Ecto neural progenitor cell (in vitro differentiated cells): ENCODE results near the gene NPFFR1.

ENCODE experiments used
- DNase-seq: peaks from one replicate; pipeline ENCODE4 v3.0.0-alpha.2; 2018; ENCODE audit warnings: low spot score

Gene NPFFR1

DNA sequence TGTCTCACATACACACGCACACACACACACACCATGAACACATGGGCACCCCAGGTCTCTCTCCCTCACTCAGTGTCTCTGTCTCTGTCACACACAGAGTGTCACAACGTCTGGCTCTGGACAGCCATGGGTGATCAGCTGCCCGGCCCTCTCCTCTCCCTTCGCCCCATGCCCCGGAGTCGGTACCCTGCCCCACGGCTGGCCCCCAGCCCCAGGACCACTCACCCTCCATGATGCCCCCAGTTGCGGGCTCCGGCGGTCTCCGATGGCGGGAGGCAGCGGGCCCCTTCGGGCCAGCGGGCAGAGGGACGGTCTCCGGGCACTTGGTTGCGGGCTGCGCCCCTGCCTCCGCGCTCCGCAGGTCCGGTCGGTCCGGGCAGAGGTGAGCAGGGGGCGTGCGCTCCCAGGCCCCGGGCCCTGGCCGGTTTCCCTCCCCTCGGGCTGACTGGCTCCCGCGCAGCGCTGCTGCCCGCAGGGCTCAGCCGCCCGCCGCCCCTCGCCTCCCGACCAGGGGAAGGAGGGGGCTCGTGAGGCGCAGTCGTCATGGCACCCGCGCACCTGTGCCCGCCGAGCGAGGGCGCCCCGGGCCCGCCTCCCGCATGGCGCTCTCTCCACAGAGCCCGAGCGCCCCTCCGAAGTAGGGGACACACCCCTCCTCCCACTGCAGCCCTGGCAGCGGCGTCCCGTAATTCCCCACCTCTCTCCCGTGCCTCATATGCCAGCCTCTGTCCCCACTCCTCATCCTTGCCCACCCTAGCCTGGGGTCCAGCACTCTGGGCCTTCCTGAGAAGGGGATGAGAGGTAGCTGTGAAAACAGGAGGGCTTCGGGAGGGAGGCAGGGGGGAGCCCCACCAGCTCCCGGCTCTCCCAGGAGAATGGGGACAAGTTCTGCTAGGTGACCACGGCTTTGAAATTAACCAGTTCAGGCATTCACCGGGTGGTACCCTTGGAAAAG lies at the start of gene NPFFR1:
NPFFR1 (minus strand) TSS at position 560 of the 955 bp plus-strand sequence; CDS start at position 232, 328 bp downstream.
- DNase-seq: peak; percentile 62

- no peak for DNase-seq
Observed at GRCh38 chr10:70333268-70333667, 49.5 kb upstream of the NPFFR1 start.

DNA sequence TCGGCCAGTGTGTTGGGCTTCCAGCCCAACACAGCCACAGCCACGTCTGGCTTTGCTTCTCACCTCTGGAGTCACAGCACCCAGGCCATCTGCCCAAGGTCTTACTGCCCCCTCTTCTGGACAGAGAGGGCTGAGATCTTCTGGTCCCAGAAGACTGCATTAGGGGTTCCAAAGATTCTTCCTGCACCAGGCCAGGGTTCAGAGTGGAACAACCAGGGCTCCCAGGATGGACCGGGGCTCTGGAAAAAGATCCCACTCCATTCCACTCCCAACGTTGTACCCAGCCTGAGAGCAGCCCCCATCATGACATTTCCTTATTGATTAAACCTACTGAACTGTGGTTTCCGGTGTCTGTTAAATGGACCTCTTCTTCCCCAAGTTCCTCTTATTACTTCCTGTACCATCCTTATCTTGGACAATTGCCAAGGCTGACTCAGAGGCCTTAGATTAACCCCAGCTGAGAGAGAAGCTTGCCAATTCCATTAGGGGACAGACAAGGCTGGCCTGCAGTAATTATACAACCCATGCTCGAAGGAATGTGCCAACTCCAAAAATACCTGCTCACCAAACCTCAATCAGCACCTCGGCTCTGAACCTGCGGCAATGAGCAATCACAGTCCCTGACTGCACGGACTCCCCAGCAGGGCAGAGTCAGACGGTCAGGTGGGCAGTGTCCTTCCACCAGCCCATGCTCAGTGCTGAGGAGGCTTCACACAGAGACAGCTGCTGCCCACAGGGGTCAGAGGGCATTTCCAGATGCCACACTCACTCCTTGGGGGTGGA lies 47.9 kb upstream of the NPFFR1 start:
- DNase-seq: no peak

GRCh38 chr10:70331160-70331485 lies 47.3 kb upstream of the NPFFR1 start:
- DNase-seq: no peak

GRCh38 chr10:70330671-70331070 lies 46.9 kb upstream of the NPFFR1 start:
- no peak for DNase-seq

DNA sequence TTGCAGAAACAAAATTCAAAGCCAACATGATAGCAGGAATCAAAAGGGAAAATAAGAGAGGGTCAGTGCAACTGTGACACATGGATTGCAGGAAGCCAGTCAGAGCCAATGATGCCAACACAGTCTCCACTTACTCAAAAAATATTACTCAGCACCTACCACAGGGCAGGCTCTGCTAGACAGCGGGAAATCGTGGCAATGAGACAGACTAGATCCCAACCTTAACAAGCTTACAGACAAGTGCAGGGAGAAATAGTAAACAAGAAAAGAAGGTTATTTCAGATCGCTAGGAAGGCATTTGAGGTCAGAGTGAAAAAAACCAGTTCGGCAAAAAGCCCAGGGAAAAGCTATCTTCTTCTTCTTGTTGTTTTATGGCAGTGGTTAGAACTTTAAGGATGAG lies 45.2 kb upstream of the NPFFR1 start:
- no peak for DNase-seq

GRCh38 chr10:70328018-70328417 lies 44.2 kb upstream of the NPFFR1 start:
- DNase-seq: no peak

- DNase-seq: no peak
Observed at GRCh38 chr10:70324951-70325781, 41.4 kb upstream of the NPFFR1 start.

- no peak for DNase-seq
Observed at GRCh38 chr10:70324339-70324861, 40.6 kb upstream of the NPFFR1 start.

DNA sequence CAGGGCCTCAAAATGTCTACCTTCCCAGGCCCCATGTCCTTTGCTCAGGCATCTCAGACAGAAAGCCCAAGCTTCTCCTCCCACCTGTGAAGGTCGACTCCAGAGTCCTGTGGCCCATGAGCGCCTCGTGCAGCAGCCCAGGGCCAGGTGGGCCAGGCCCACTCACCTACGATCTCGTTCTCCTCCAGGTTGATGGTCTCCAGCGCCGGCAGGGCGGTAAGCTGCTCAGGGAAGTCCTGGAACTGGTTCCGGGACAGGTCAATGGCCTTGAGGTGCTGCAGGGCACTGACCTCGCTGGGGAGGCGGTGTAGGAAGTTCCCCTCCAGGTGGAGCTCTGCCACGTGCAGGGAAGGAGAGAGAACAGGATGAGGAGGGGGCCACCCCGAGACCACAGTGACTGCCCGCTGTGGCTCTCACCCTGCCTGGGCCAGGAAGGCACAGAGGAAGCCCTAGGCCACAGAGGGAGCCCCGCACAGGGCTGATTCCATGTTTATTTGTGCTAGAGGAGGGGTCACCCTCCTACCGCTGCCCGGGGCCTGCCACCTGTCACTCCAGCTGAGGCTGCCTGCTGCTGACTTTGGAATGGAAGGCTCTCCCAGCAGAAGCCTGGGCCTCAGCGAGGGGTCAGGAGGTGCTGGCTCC lies 40.0 kb upstream of the NPFFR1 start:
- DNase-seq: no peak

DNA sequence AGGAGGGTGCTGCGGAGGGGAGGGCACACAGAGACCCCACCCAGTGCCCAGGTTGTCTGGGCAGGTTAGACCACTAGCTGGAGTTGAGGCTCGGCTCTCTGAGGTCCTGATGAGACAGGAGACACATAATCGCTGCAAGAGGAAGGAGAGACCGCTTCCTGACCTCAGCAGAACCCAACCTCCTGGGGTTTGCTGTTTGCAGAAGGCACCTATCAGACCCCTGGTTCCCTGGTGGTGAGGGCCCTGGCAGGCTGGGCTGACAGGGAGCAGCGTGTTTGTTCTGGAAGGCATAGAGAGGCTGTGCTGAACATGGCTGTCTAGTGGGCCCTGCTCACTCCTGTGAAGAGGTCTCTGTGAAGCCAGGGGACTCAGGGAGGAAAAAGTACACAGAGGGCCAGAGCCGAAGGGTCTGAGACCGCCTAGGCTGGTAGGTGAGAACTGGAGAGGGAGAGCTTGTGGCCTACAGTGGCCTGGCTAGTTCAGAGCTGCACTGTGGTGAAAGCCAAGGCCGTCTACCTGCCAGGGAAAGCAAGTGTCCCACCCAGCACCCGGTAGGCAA lies 39.4 kb upstream of the NPFFR1 start:
- DNase-seq: no peak

DNA sequence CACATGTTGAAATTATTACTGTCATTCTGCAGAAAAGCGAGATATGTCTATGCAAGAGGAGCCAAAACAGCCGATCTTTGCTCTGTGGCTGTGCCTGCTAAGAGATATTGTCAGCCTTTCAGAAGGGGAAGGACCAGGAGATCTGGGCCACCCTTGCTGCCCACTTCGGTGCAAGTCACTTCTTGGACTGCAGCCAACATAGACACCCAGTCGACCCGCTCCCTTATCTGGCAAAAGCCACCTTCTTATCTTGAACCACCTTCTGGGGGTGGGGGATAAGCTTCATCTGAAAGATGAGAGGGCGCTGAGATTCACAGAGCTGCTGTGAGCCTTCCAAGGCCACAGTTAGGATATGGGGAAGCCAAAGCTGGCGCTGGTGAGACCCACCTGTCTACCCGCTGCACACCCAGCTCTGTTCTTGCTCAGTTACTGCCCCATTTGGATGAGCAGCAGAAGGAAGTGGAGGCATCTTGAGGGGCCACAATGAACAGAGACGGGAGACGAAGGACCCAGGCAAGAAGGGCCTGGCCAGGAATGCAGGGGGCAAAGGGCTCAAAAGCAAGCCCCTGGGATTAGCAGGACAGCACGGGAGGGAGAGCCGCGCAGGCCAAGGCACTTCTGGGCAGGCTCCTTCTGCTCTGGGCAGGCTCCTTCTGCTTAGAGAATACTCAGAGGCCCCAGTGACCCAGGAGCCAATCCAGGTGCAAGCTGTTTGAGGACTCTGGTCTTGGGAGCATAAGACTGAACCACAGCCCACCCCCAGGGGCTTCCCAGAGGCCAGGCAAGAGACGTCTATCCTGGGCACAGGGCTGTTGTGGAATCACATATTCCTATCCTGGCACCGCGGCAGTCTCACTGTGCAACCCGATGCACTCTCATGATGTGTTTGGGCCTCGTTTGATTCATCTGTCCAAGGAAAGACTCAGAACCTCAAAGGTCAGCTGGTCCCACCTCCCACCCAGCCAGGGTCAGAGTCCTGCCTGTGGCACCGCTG lies 38.4 kb upstream of the NPFFR1 start:
- no peak for DNase-seq

DNA sequence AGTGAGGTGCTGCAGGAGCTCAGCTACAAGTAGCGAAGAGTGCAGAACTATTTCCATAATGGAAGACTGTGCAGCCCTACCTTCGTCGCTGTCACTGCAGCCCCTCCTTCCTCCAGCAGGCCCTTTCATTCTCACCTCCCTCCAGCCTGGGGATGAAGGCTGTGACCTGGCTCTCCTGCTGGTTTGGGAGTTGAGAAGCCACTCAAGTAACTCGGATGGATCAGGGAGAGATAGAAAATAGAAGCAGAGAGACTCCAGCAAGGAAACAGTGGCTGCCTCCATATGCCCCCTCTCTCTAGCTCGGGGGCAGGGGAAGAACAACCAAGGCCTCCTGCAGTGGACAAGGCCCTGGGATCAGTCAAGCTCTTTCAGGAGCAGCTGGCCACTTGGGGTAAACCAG lies 37.4 kb upstream of the NPFFR1 start:
- no peak for DNase-seq

DNA sequence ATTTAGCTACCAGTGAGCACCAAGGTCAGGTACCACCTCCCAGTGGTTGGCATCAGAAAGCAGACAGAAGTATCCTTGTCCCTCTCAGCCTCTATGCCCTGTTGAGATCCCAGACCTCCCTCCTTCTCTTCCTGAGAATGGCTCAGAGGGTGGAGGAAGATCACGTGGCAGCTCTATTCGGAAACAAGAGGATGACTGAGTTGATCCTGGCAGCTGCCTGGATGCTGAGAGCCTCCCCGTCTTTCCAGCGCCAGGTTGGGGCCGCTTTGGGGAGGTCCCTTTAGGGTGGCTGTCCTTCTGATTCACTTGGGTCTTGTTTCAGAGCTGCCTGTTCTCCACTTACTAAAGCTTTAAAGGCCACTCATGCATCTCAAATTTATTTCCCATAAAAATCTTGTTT lies 36.9 kb upstream of the NPFFR1 start:
- DNase-seq: no peak

GRCh38 chr10:70319824-70320223 lies 36.0 kb upstream of the NPFFR1 start:
- DNase-seq: no peak

DNA sequence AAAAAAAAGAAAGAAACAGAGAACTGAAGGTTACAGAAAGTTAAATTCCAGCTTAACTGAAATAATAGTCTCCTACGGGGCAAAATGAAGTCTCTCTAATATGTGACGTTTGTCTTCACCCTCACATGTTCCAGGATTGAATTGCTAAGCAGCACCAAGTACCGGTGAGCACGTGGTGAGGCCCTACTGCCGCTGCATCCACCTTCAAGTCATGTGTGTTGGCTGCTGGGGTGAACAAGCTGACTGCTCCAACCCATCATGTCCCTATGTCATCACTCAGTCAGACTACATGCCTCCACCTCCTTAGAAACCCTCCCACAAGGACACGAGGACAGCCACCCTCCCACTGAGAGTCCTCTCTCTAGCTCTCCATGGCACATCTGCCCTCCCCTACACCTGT lies 35.4 kb upstream of the NPFFR1 start:
- DNase-seq: no peak

- no peak for DNase-seq
Observed at GRCh38 chr10:70317943-70318318, 34.1 kb upstream of the NPFFR1 start.

- no peak for DNase-seq
Observed at GRCh38 chr10:70317272-70317942, 33.6 kb upstream of the NPFFR1 start.

GRCh38 chr10:70315815-70316214 lies 32.0 kb upstream of the NPFFR1 start:
- DNase-seq: no peak
